ENCODE measurements around the gene PIMREG. TPM values are rescaled to one million over a fixed set of nuclear protein-coding genes. Genes with fewer than 3 reads are reported as not detected.

PIMREG gene
- polyA plus RNA-seq, 1 donor (not counting 4 experiments of a cell fraction or from before 2014, with no cell fraction given): 7.5 TPM

GRCh38 chr17:6498356-6498755 is 54.1 kb downstream of the PIMREG start:
- Histone ChIP-seq H3K27ac (ENCODE audit: control insufficient read depth, insufficient read depth, low read length) (no peak overlapping the region), H3K27me3 (ENCODE audit: control insufficient read depth, extremely low read depth, insufficient read depth, low read length) (no peaks in the 10 kb centered on the region), H3K9ac (ENCODE audit: control insufficient read depth, extremely low read depth, insufficient read depth, low read length) (no peak overlapping the region), H3K9me1 (ENCODE audit: control insufficient read depth, extremely low read depth, insufficient read depth, low read length) (no peaks in the 10 kb centered on the region), H4K20me1 (ENCODE audit: control insufficient read depth, extremely low read depth, insufficient read depth, low read length) (no peaks in the 10 kb centered on the region), H3K4me2 (ENCODE audit: control insufficient read depth, extremely low read depth, insufficient read depth, low read depth, low read length) (no peak overlapping the region), H3K4me3 (ENCODE audit: control insufficient read depth in 2 of 3, extremely low read depth in 1 of 3, insufficient read depth in 2 of 3, low read depth in 1 of 3, low read length in 3 of 3) (no peak overlapping the region), H3K36me3 (ENCODE audit: control insufficient read depth in 2 of 2, extremely low read depth in 1 of 2, insufficient read depth in 2 of 2, low read length in 2 of 2) (peaks cover 3 to 4% of the 10 kb centered on the region in 2 experiments), H3K9me3 (ENCODE audit: control insufficient read depth, low read depth, low read length) (no peaks in the 10 kb centered on the region), H3K79me2 (ENCODE audit: control insufficient read depth, insufficient read depth, low read length) (no peaks in the 10 kb centered on the region), H2AFZ (ENCODE audit: control insufficient read depth, low read length) (no peak overlapping the region), H3K4me1 (ENCODE audit: control insufficient read depth, extremely low read depth, insufficient read depth, low read length) (peaks cover 13% of the 10 kb centered on the region)
- DNase-seq (ENCODE audit: low read depth, low spot score) (no peak), FAIRE-seq (no peak)
- dilution Hi-C loops (cut with MboI; ENCODE audit: extremely low pct_ligation_motif_present, low sequenced_read_pairs): no loop called here
- TF ChIP-seq CTCF (optimal IDR thresholded peaks at IDR 0.05 in 1 of 3, IDR thresholded peaks at IDR 0.05 in 1 of 3, conservative IDR thresholded peaks at IDR 0.05 in 1 of 3; ENCODE audit: extremely low read depth in 1 of 3, insufficient read depth in 2 of 3, low read length in 3 of 3): no peak
- TF ChIP-seq EZH2 (IDR thresholded peaks at IDR 0.05; ENCODE audit: low read length): no peak

- H3K27ac ChIP-seq (ENCODE audit: control insufficient read depth, insufficient read depth, low read length): no peak overlapping the region
- H2AFZ ChIP-seq (ENCODE audit: control insufficient read depth, low read length): no peak overlapping the region
- H3K27me3 ChIP-seq (ENCODE audit: control insufficient read depth, extremely low read depth, insufficient read depth, low read length): no peaks in the 10 kb centered on the region
- H3K36me3 ChIP-seq (ENCODE audit: control insufficient read depth in 2 of 2, extremely low read depth in 1 of 2, insufficient read depth in 2 of 2, low read length in 2 of 2): peaks cover 3 to 4% of the 10 kb centered on the region in 2 experiments
- dilution Hi-C loops (cut with MboI; ENCODE audit: extremely low pct_ligation_motif_present, low sequenced_read_pairs): no loop called here
- DNase-seq (ENCODE audit: low read depth, low spot score) (no peak), FAIRE-seq (no peak)
- H3K9me3 ChIP-seq (ENCODE audit: control insufficient read depth, low read depth, low read length): no peaks in the 10 kb centered on the region
- H3K4me1 ChIP-seq (ENCODE audit: control insufficient read depth, extremely low read depth, insufficient read depth, low read length): peaks cover 11% of the 10 kb centered on the region
- no peak overlapping the region for H3K4me2 ChIP-seq (ENCODE audit: control insufficient read depth, extremely low read depth, insufficient read depth, low read depth, low read length)
- no peak overlapping the region for H3K4me3 ChIP-seq (ENCODE audit: control insufficient read depth in 2 of 3, extremely low read depth in 1 of 3, insufficient read depth in 2 of 3, low read depth in 1 of 3, low read length in 3 of 3)
- no peak for TF ChIP-seq CTCF (optimal IDR thresholded peaks at IDR 0.05 in 1 of 3, IDR thresholded peaks at IDR 0.05 in 1 of 3, conservative IDR thresholded peaks at IDR 0.05 in 1 of 3; ENCODE audit: extremely low read depth in 1 of 3, insufficient read depth in 2 of 3, low read length in 3 of 3)
- TF ChIP-seq EZH2 (IDR thresholded peaks at IDR 0.05; ENCODE audit: low read length): no peak
- no peaks in the 10 kb centered on the region for H3K9me1 ChIP-seq (ENCODE audit: control insufficient read depth, extremely low read depth, insufficient read depth, low read length)
- H3K79me2 ChIP-seq (ENCODE audit: control insufficient read depth, insufficient read depth, low read length): no peaks in the 10 kb centered on the region
- no peak overlapping the region for H3K9ac ChIP-seq (ENCODE audit: control insufficient read depth, extremely low read depth, insufficient read depth, low read length)
- H4K20me1 ChIP-seq (ENCODE audit: control insufficient read depth, extremely low read depth, insufficient read depth, low read length): no peaks in the 10 kb centered on the region
These were observed 54.8 kb downstream of the PIMREG start for GRCh38 chr17:6498901-6499540.

Other genes with a start within 250 kb of the PIMREG start
- not detected in 3 replicates for gene AIPL1, start 9.3 kb upstream of the PIMREG start, polyA plus RNA-seq
- 7.7 to 13.6 TPM (median 8.3 TPM) in 3 replicates for gene PITPNM3, start 112.1 kb downstream of the PIMREG start, polyA plus RNA-seq
- 6.6 to 11.6 TPM (median 8.3 TPM) in 3 replicates for gene KIAA0753, start 196.3 kb downstream of the PIMREG start, polyA plus RNA-seq
- 938 to 1,215 TPM (median 1,093 TPM) in 3 replicates for gene TXNDC17, start 196.6 kb downstream of the PIMREG start, polyA plus RNA-seq
- gene MED31, start 207.2 kb downstream of the PIMREG start, polyA plus RNA-seq: 21.7 to 49.0 TPM (median 30.6 TPM) in 3 replicates
- gene C17orf100, start 207.3 kb downstream of the PIMREG start, polyA plus RNA-seq: 0.49 to 0.72 TPM (median 0.53 TPM) in 3 replicates